BJ (cell line): ENCODE results near the gene PLD6. TPM values are rescaled to one million over a fixed set of nuclear protein-coding genes. Genes with fewer than 3 reads are reported as not detected.

Source experiments
- CTCF ChIA-PET: fragments of 350-600 bp; formaldehyde crosslinking; extraction: SDS; loops from one replicate; lab custom pipeline; 2021; ENCODE audit warnings: antibody characterized with exemption, inconsistent platforms; lab: Yijun Ruan, JAX
- POLR2A ChIA-PET: fragments of 300-600 bp; sonication (Branson Sonifier 250); formaldehyde crosslinking; extraction: SDS; loops from one replicate; lab custom pipeline; 2021; ENCODE audit warnings: antibody characterized with exemption; lab: Charles Lee
- DNase-seq: peaks from one replicate; pipeline ENCODE4 v3.0.0-alpha.2; 2011; ENCODE audit warnings: low read depth
- H3K27me3 ChIP-seq: 2 replicates; pipeline ENCODE4 v1.6.0; 2011; ENCODE audit warnings: low read length; ENCODE audit not compliant: control insufficient read depth, insufficient read depth
- H3K36me3 ChIP-seq: 2 replicates; pipeline ENCODE4 v1.5.1; 2011; ENCODE audit warnings: low read length; ENCODE audit not compliant: control insufficient read depth, insufficient read depth
- H3K4me3 ChIP-seq: 2 replicates; pipeline ENCODE4 v1.5.1; 2011; ENCODE audit warnings: low read depth, mild to moderate bottlenecking, control low read depth, low read length
- CTCF ChIP-seq: IDR thresholded peaks from 2 replicates; pipeline ENCODE4 v1.5.1; 2011; ENCODE audit warnings: low read depth, mild to moderate bottlenecking, control low read depth, inconsistent platforms, low read length, moderate library complexity; ENCODE audit not compliant: insufficient read depth
- polyA plus RNA-seq: library from polyadenylated mRNA; depleted of rRNA; stranded (reverse); fragments of >200 nt; gene quantifications from 2 replicates; pipeline ENCODE4 v1.2.3, GENCODE V29; 2011

Gene PLD6
- polyA plus RNA-seq, 1 experiment, result 1.5 TPM

DNA sequence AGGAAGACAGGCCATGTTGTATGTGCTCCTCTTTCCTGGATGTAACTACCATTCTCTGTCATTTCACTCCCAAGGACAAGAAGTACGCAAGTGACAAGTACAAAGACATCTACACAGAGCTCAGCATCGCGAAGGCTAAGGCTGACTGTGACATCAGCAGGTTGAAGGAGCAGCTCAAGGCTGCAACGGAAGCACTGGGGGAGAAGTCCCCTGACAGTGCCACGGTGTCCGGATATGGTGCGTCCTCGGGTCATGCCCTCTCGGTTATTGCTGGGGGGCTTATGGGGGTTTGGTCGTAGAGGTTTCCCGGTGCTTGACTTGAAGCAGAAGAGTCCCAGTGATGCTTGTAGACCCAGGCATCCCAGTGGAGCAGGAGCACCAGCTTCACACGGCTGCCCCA is 29.0 kb downstream of the PLD6 start:
- POLR2A ChIA-PET, result no interaction called here

GRCh38 chr17:17176341-17176740 is 29.8 kb downstream of the PLD6 start:
- H3K36me3 ChIP-seq, result peaks cover 77% of the 10 kb centered on the region
- no peak overlapping the region for H3K4me3 ChIP-seq
- no peak for DNase-seq
- no peaks in the 10 kb centered on the region; the same call in 1 of the 2 replicates for H3K27me3 ChIP-seq
- ChIA-PET CTCF (interaction anchor here (0.9 kb wide), 1 partner anchor 55 kb away, joined by 3 read pairs; no protein-coding TSS in a partner anchor), POLR2A (no interaction called here)
- TF ChIP-seq CTCF, result no peak

More for the DNA sequence above, 29.0 kb downstream of the PLD6 start:
- Histone ChIP-seq H3K27me3 (no peaks in the 10 kb centered on the region; the same call in 1 of the 2 replicates), H3K36me3 (peaks cover 74% of the 10 kb centered on the region), H3K4me3 (no peak overlapping the region)
- CTCF ChIA-PET, result interaction anchor here (1.4 kb wide), 1 partner anchor 13 kb away, joined by 3 read pairs; no protein-coding TSS in a partner anchor
- DNase-seq, result no peak
- TF ChIP-seq CTCF, result no peak

- H3K36me3 ChIP-seq, result peaks cover 81% of the 10 kb centered on the region
- POLR2A ChIA-PET, result no interaction called here
- no peak overlapping the region for H3K4me3 ChIP-seq
- no peaks in the 10 kb centered on the region; the same call in 1 of the 2 replicates for H3K27me3 ChIP-seq
- TF ChIP-seq CTCF, result no peak
- CTCF ChIA-PET, result interaction anchor here (0.9 to 1.2 kb wide), 3 partner anchors 9 to 55 kb away, joined by 3 read pairs; no protein-coding TSS in a partner anchor
- DNase-seq, result no peak
Measured at GRCh38 chr17:17175917-17176316, 30.2 kb downstream of the PLD6 start.

DNA sequence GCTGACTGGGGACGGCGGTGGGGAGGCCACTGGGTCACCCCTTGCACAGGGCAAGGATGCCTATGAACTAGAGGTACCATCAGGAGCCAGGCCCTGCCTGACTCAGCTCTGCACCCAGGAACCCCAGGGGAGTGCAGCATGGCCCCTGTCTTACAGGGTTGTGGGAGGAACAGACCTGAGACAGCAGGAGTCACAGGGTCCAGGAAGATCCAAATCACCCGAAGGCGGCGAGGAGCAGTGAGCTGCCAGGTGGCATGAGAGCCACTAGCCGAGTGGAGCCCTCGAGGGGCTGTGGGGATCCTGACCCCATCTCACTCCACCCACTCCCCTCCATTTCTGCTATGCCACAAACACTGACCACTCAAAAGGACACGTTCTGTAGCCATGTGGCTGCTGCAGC is 30.8 kb downstream of the PLD6 start:
- no peak for TF ChIP-seq CTCF
- DNase-seq, result no peak
- CTCF ChIA-PET, result interaction anchor here (0.9 to 1.2 kb wide), 3 partner anchors 9 to 54 kb away, joined by 3 read pairs; no protein-coding TSS in a partner anchor
- Histone ChIP-seq H3K36me3 (peaks cover 77% of the 10 kb centered on the region), H3K4me3 (no peak overlapping the region), H3K27me3 (no peaks in the 10 kb centered on the region; the same call in 1 of the 2 replicates)
- POLR2A ChIA-PET, result interaction anchor here (0.5 kb wide), 1 partner anchor 20 kb away, joined by 5 read pairs; no protein-coding TSS in a partner anchor

DNA sequence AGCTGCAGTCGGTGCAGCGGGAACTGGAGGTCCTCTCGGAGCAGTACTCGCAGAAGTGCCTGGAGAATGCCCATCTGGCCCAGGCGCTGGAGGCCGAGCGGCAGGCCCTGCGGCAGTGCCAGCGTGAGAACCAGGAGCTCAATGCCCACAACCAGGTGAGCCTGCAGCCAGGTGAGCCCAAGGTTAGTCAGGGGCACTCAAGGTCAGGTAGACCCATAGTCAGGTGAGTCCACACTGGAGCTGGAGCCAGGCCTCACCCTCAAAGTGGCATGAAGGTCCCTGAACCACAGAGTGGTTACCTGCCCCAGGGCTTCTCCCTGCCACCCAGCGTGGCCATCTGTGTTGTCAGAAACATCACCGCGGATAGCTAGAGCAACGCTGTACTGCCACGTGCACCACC is 32.2 kb downstream of the PLD6 start:
- no peak overlapping the region for H3K4me3 ChIP-seq
- no peak for DNase-seq
- H3K36me3 ChIP-seq, result peaks cover 69% of the 10 kb centered on the region
- no peaks in the 10 kb centered on the region for H3K27me3 ChIP-seq
- CTCF ChIA-PET, result no interaction called here
- no peak for TF ChIP-seq CTCF
- POLR2A ChIA-PET, result no interaction called here
